GM06990 (cell line): ENCODE measurements around the gene WDR72.

Experiments used
- DNase-seq: peaks from one replicate; pipeline ENCODE4 v3.0.0-alpha.2; 2011; ENCODE audit not compliant: insufficient read length; ENCODE audit errors: extremely low read depth
- H3K27me3 ChIP-seq: replicated peaks from 2 replicates; pipeline ENCODE4 v1.6.0; 2011; ENCODE audit warnings: low read length; ENCODE audit not compliant: control insufficient read depth, insufficient read depth
- H3K36me3 ChIP-seq: 2 replicates; pipeline ENCODE4 v1.5.1; 2011; ENCODE audit warnings: low read length; ENCODE audit not compliant: control insufficient read depth, insufficient read depth
- H3K4me3 ChIP-seq: replicated peaks from 2 replicates; pipeline ENCODE4 v1.5.1; 2011; ENCODE audit warnings: low read depth, mild to moderate bottlenecking, control low read depth, low read length
- TF ChIP-seq, protein P1 (sequence below): IDR thresholded peaks from 2 replicates; pipeline ENCODE4 v1.5.1; 2011; ENCODE audit warnings: low read length, control low read depth, mild to moderate bottlenecking, inconsistent platforms; ENCODE audit not compliant: insufficient read depth, poor library complexity, severe bottlenecking

Gene WDR72

DNA sequence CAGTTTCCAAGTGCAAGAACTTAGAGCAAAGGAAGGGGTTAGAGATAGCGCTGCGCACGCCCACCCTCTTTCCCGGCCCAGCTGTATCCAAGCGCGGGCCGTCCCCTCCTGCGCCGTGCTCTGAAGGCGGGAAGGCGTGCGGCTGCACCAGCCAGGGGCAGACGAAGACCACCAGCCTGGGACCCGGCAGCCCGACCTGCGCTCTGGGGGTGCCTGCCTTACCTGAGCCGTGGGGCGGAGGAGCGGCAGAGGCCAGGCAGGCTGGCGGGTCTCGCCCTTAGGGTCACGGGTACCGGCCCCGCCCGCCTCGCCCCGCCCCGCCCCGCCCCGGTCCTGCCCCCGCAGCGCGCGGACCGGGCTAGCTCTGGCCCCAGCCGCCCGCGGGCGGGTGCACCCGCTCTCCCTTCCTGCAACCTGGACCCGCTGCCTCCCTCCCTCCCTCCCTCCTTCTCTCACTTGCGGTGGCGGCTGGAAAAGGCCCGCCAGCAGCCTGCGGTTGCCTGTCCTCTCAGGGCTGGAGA is at the start of gene WDR72:
Gene WDR72 (minus strand): TSS at position 253 of the 521 bp plus-strand sequence. CDS start 26,514 bp downstream, outside the sequence.
- TF ChIP-seq, protein P1, sequence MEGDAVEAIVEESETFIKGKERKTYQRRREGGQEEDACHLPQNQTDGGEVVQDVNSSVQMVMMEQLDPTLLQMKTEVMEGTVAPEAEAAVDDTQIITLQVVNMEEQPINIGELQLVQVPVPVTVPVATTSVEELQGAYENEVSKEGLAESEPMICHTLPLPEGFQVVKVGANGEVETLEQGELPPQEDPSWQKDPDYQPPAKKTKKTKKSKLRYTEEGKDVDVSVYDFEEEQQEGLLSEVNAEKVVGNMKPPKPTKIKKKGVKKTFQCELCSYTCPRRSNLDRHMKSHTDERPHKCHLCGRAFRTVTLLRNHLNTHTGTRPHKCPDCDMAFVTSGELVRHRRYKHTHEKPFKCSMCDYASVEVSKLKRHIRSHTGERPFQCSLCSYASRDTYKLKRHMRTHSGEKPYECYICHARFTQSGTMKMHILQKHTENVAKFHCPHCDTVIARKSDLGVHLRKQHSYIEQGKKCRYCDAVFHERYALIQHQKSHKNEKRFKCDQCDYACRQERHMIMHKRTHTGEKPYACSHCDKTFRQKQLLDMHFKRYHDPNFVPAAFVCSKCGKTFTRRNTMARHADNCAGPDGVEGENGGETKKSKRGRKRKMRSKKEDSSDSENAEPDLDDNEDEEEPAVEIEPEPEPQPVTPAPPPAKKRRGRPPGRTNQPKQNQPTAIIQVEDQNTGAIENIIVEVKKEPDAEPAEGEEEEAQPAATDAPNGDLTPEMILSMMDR = no peak
- no peaks in the 10 kb centered on the region for H3K36me3 ChIP-seq
- no peaks in the 10 kb centered on the region for H3K27me3 ChIP-seq
- no peak within 1 kb of the TSS for H3K4me3 ChIP-seq
- DNase-seq = peak; percentile 0

DNA sequence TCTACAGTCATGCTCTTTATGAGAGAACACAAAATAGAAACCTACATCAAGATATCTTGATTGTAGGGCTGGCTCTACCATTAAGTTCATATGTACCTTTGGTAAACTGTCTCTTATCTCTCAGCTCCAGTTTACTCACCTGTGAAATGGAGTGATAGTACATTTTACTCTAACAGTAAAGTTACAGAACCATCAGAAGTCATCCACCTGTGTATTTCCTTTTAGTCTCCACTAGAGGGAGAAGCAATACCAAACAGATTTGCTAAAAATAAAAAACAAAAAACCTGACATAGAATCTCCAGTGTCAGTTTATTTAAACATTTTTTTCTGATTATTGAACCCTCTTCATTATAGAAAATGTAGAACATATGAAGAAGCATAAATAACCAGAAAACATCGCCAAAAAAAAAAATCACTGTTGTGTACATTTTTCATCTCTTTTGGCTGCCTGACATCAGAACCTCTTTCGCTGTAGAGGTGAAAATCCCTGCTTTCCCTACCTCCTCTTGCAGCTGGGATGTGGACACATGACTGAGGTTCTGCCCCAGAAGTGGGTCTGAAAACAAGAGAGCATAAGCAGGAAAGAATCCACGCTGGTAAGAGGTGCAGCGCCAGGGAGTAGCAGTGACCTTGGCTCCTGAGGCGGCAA is 48.7 kb upstream of the WDR72 start:
- Histone ChIP-seq H3K4me3 (no peak overlapping the region), H3K27me3 (no peaks in the 10 kb centered on the region), H3K36me3 (no peaks in the 10 kb centered on the region)
- TF ChIP-seq, protein P1 = peak; percentile 66
- no peak for DNase-seq

DNA sequence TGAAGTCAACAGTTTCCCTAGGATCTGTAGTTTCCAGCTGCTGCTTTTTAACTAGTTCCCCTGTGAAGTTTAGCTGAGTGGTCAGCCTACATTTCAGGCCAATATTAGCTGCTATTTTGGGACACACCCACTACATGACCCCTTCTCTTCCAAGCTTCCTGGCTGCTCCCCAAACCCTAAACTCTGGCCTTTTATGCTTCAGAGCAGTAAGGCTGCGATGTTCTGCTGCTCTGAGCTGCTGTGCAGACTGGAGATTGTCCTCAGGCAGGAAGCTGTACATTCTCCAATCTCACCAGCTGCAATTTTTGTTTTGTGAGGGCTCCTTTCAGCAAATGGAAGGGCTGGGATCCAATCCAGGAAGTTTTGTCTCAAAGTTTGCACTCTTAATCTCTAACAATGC is 48.0 kb upstream of the WDR72 start:
- Histone ChIP-seq H3K36me3 (no peaks in the 10 kb centered on the region), H3K27me3 (no peaks in the 10 kb centered on the region), H3K4me3 (no peak overlapping the region)
- TF ChIP-seq, protein P1 = no peak
- DNase-seq = no peak

DNA sequence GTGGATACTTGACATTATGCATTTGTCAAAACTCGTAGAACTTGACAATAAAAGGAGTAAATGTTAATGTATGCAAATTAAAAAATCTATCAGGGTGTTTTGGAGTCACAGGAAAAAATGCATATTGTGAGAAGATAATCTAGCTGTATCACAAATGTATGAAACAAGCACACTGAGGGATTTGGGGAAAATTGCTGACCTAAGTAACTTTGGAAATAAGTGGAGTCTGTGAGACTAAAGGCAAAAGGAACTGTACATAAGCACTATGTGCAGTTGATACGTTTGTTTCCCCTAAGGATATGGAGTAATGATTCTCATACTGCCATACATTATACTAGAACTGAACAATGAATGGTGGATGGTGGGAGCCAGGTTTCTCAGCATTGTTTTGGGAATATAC is 43.2 kb upstream of the WDR72 start:
- Histone ChIP-seq H3K4me3 (no peak overlapping the region), H3K27me3 (no peaks in the 10 kb centered on the region), H3K36me3 (no peaks in the 10 kb centered on the region)
- TF ChIP-seq, protein P1 = no peak
- DNase-seq = no peak

DNA sequence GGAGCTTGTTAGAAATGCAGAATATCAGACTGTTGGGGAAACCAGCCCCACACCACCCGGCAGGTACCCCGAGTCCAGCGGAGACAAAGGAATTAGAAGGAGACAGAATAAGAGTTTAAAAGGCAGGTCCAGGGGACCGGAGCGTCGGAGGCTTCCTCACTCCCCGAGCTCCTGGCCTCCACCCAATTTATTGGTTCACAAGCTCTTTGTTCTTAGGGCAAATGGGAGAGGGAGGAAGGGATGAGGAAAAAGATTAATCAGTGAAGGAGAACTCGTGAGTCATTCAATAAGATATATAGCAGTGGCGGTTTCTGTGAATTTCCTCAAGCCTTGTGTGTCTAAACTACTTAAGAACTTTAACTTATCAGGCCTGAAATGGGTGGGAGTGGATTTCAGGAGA is 32.1 kb upstream of the WDR72 start:
- Histone ChIP-seq H3K36me3 (no peaks in the 10 kb centered on the region), H3K4me3 (no peak overlapping the region), H3K27me3 (no peaks in the 10 kb centered on the region; the same call in none of the 2 replicates)
- TF ChIP-seq, protein P1 = no peak
- no peak for DNase-seq
